ENCODE data around the gene GSTO1. TPM values are rescaled to one million over a fixed set of nuclear protein-coding genes. Genes with fewer than 3 reads are reported as not detected.

The GSTO1 gene
- polyA plus RNA-seq, 1 donor from 2014 or later, result 3.5 TPM

- no peaks in the 10 kb centered on the region for H3F3A ChIP-seq (ENCODE audit: insufficient read depth, low read length, poor library complexity, severe bottlenecking)
- H3K4me3 ChIP-seq (ENCODE audit: low read length), result no peak overlapping the region
- no peaks in the 10 kb centered on the region for H4K20me1 ChIP-seq (ENCODE audit: insufficient read depth)
- H3K9me2 ChIP-seq (ENCODE audit: insufficient read depth, low read length), result no peaks in the 10 kb centered on the region
- H3K36me3 ChIP-seq (ENCODE audit: insufficient read depth, low read length), result no peaks in the 10 kb centered on the region
- H3K27me3 ChIP-seq (ENCODE audit: insufficient read depth, low read depth, low read length), result no peaks in the 10 kb centered on the region
- H3K9ac ChIP-seq (ENCODE audit: low read length), result no peak overlapping the region
- no peaks in the 10 kb centered on the region for H3K79me2 ChIP-seq (replicated peaks; ENCODE audit: insufficient read depth, low read length)
- no peak overlapping the region for H2AFZ ChIP-seq (ENCODE audit: low read depth, low read length)
- TF ChIP-seq RAD21 (conservative IDR thresholded peaks at IDR 0.05) (no peak), SMC3 (conservative IDR thresholded peaks at IDR 0.05; ENCODE audit: poor library complexity) (no peak), POLR2AphosphoS5 (IDR thresholded peaks at IDR 0.05) (no peak), TAF1 (IDR thresholded peaks at IDR 0.05; ENCODE audit: low read depth) (no peak), REST (IDR thresholded peaks at IDR 0.05; ENCODE audit: borderline replicate concordance) (no peak), CTCF (IDR thresholded peaks at IDR 0.05; ENCODE audit: poor library complexity, severe bottlenecking) (no peak), EZH2 (IDR thresholded peaks at IDR 0.05; ENCODE audit: borderline replicate concordance, insufficient read depth, low read length, poor library complexity, severe bottlenecking) (no peak), MXI1 (conservative IDR thresholded peaks at IDR 0.05; ENCODE audit: poor library complexity, severe bottlenecking) (no peak), EP300 (conservative IDR thresholded peaks at IDR 0.05; ENCODE audit: poor library complexity, severe bottlenecking) (no peak)
- no peak overlapping the region for H3K4me2 ChIP-seq (ENCODE audit: low read length)
- H3K27ac ChIP-seq (ENCODE audit: low read length), result no peak overlapping the region
- H3K9me3 ChIP-seq (ENCODE audit: low read length), result no peaks in the 10 kb centered on the region
These were observed 9.5 kb upstream of the GSTO1 start for GRCh38 chr10:104245066-104245632.

GRCh38 chr10:104246976-104247375 is 7.7 kb upstream of the GSTO1 start:
- Histone ChIP-seq H3K4me3 (ENCODE audit: low read length) (no peak overlapping the region), H3K9ac (ENCODE audit: low read length) (no peak overlapping the region), H2AFZ (ENCODE audit: low read depth, low read length) (no peak overlapping the region), H3K36me3 (ENCODE audit: insufficient read depth, low read length) (no peaks in the 10 kb centered on the region), H4K20me1 (ENCODE audit: insufficient read depth) (no peaks in the 10 kb centered on the region), H3K4me2 (ENCODE audit: low read length) (no peak overlapping the region), H3K27me3 (ENCODE audit: insufficient read depth, low read depth, low read length) (no peaks in the 10 kb centered on the region), H3K27ac (ENCODE audit: low read length) (no peak overlapping the region), H3K9me2 (ENCODE audit: insufficient read depth, low read length) (no peaks in the 10 kb centered on the region), H3K9me3 (ENCODE audit: low read length) (no peaks in the 10 kb centered on the region), H3K79me2 (replicated peaks; ENCODE audit: insufficient read depth, low read length) (no peaks in the 10 kb centered on the region), H3F3A (ENCODE audit: insufficient read depth, low read length, poor library complexity, severe bottlenecking) (no peaks in the 10 kb centered on the region)
- TF ChIP-seq REST (IDR thresholded peaks at IDR 0.05; ENCODE audit: borderline replicate concordance) (no peak), EP300 (conservative IDR thresholded peaks at IDR 0.05; ENCODE audit: poor library complexity, severe bottlenecking) (no peak), CTCF (IDR thresholded peaks at IDR 0.05; ENCODE audit: poor library complexity, severe bottlenecking) (no peak), MXI1 (conservative IDR thresholded peaks at IDR 0.05; ENCODE audit: poor library complexity, severe bottlenecking) (no peak), TAF1 (IDR thresholded peaks at IDR 0.05; ENCODE audit: low read depth) (no peak), RAD21 (conservative IDR thresholded peaks at IDR 0.05) (no peak), EZH2 (IDR thresholded peaks at IDR 0.05; ENCODE audit: borderline replicate concordance, insufficient read depth, low read length, poor library complexity, severe bottlenecking) (no peak), POLR2AphosphoS5 (IDR thresholded peaks at IDR 0.05) (no peak), SMC3 (conservative IDR thresholded peaks at IDR 0.05; ENCODE audit: poor library complexity) (no peak)

Data from neural cell (in vitro differentiated cells).